Liver (tissue), 3 donors: Measurements from ENCODE around the gene COL27A1.

Experiments used
- CTCF ChIP-seq: fragments of 150-350 bp; IDR thresholded peaks from 2 replicates; pipeline ENCODE4 v1.5.1; 2017; ENCODE audit warnings: improper control_type of control experiment, low read depth, low read length; ENCODE audit not compliant: missing input control
- EGR1 ChIP-seq, 2 donors: IDR thresholded peaks; 2 replicates each; pipeline ENCODE4 v1.6.1; 2016 to 2018; ENCODE audit warnings: antibody characterized with exemption in 2 of 2, low read depth in 2 of 2
- FOXA2 ChIP-seq: IDR thresholded peaks from 2 replicates; pipeline ENCODE4 v1.6.1; 2016; ENCODE audit warnings: antibody characterized with exemption
- JUND ChIP-seq, 2 donors: IDR thresholded peaks; 2 replicates each; pipeline ENCODE4 v1.6.1; 2016; ENCODE audit warnings: antibody characterized with exemption in 2 of 2
- RAD21 ChIP-seq, 2 donors: IDR thresholded peaks; 2 replicates each; pipeline ENCODE4 v1.6.1; 2016; ENCODE audit warnings: antibody characterized with exemption in 2 of 2, mild to moderate bottlenecking in 2 of 2
- TAF1 ChIP-seq: conservative IDR thresholded peaks from 2 replicates; pipeline ENCODE4 v1.6.1; 2016; ENCODE audit warnings: antibody characterized with exemption, mild to moderate bottlenecking
- TF ChIP-seq, protein P1 (sequence below): IDR thresholded peaks from 2 replicates; pipeline ENCODE4 v1.6.1; 2016; ENCODE audit warnings: antibody characterized with exemption, mild to moderate bottlenecking
- TF ChIP-seq, protein P2 (sequence below): IDR thresholded peaks from 2 replicates; pipeline ENCODE4 v1.6.1; 2016; ENCODE audit warnings: antibody characterized with exemption
- donor health status: healthy.
- donor health status: healthy.

GRCh38 chr9:114109124-114109523, 46.2 kb upstream of the COL27A1 start:
- TF ChIP-seq CTCF (no peak), TAF1 (no peak), JUND (IDR thresholded peaks at IDR 0.05) (no peak), FOXA2 (no peak), EGR1 (IDR thresholded peaks at IDR 0.05; ENCODE audit: low read depth in 2 of 2) (no peak), RAD21 (IDR thresholded peaks at IDR 0.05) (no peak)
- TF ChIP-seq, protein P1, sequence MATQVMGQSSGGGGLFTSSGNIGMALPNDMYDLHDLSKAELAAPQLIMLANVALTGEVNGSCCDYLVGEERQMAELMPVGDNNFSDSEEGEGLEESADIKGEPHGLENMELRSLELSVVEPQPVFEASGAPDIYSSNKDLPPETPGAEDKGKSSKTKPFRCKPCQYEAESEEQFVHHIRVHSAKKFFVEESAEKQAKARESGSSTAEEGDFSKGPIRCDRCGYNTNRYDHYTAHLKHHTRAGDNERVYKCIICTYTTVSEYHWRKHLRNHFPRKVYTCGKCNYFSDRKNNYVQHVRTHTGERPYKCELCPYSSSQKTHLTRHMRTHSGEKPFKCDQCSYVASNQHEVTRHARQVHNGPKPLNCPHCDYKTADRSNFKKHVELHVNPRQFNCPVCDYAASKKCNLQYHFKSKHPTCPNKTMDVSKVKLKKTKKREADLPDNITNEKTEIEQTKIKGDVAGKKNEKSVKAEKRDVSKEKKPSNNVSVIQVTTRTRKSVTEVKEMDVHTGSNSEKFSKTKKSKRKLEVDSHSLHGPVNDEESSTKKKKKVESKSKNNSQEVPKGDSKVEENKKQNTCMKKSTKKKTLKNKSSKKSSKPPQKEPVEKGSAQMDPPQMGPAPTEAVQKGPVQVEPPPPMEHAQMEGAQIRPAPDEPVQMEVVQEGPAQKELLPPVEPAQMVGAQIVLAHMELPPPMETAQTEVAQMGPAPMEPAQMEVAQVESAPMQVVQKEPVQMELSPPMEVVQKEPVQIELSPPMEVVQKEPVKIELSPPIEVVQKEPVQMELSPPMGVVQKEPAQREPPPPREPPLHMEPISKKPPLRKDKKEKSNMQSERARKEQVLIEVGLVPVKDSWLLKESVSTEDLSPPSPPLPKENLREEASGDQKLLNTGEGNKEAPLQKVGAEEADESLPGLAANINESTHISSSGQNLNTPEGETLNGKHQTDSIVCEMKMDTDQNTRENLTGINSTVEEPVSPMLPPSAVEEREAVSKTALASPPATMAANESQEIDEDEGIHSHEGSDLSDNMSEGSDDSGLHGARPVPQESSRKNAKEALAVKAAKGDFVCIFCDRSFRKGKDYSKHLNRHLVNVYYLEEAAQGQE: no peak
- TF ChIP-seq, protein P2, sequence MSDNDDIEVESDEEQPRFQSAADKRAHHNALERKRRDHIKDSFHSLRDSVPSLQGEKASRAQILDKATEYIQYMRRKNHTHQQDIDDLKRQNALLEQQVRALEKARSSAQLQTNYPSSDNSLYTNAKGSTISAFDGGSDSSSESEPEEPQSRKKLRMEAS: no peak
